LNCAP (cell line): ENCODE results near the gene PTGER3.

Experiments used
- TF ChIP-seq, protein P1 (sequence below): fragments of 450-650 bp; IDR thresholded peaks from 2 replicates; pipeline ENCODE4 v1.5.1; 2017; ENCODE audit warnings: mild to moderate bottlenecking

Gene PTGER3

GRCh38 chr1:71047635-71048607, at the start of gene PTGER3:
Gene PTGER3, minus strand, starts transcription at chr1:71047816. Its CDS starts 239 bp downstream, at chr1:71047577.
- TF ChIP-seq, protein P1, sequence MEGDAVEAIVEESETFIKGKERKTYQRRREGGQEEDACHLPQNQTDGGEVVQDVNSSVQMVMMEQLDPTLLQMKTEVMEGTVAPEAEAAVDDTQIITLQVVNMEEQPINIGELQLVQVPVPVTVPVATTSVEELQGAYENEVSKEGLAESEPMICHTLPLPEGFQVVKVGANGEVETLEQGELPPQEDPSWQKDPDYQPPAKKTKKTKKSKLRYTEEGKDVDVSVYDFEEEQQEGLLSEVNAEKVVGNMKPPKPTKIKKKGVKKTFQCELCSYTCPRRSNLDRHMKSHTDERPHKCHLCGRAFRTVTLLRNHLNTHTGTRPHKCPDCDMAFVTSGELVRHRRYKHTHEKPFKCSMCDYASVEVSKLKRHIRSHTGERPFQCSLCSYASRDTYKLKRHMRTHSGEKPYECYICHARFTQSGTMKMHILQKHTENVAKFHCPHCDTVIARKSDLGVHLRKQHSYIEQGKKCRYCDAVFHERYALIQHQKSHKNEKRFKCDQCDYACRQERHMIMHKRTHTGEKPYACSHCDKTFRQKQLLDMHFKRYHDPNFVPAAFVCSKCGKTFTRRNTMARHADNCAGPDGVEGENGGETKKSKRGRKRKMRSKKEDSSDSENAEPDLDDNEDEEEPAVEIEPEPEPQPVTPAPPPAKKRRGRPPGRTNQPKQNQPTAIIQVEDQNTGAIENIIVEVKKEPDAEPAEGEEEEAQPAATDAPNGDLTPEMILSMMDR, result no peak

DNA sequence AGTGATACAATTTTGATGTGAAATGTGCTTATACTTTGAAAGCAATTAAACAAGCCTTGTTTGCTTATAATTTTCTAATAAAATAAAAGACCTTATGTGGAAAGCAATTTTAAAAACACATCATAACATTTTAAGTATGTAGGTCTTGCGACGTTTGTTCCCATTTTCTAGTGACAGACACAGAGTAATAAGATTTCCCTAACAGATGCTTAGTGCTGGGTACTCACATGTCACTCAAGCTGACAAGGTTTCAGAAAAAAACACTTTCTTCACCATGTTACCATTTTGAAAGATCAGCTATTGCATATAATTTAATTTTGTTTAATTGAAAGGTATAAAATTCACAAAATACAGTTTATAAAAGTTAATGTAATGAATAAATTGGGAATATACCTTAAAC, 47.3 kb upstream of the PTGER3 start:
- TF ChIP-seq, protein P1, result no peak

GRCh38 chr1:71093938-71094337, 46.3 kb upstream of the PTGER3 start:
- TF ChIP-seq, protein P1, result peak; percentile 57

DNA sequence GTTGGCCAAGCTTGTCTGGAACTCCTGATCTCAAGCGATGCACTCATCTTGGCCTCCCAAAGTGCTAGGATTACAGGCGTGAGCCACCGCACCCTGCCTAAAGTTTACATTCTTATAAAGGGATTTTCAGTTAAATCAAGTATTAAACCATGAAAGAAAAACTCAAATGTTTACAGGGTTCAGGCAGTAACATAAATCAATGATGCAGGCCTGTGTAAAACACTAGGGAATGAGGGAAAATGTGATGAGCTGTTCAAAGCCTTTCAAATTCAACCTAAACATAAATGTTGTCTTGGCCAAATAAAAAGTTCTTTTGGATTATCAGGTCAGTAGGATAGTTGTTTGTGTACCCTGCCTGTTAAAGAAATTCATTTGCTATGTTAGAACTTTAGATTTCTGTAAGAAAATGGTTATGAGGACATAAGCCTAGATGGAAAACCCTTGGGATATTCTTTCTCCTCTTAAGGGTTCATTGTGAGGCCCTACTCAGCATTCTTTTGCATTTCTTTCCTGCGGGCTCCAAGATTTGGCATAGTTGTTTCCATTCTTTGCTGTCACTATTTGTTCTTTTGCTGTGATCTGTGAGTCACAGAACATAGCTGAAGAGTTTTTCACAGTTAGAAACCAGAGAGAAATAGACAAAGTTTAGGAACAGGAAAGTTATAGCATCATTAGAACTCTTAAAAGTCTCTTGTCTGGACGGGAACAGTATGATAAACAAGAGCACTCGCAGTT, 42.1 kb upstream of the PTGER3 start:
- TF ChIP-seq, protein P1, result no peak

- TF ChIP-seq, protein P1, result no peak
Measured at GRCh38 chr1:71088645-71089287, 41.1 kb upstream of the PTGER3 start.

DNA sequence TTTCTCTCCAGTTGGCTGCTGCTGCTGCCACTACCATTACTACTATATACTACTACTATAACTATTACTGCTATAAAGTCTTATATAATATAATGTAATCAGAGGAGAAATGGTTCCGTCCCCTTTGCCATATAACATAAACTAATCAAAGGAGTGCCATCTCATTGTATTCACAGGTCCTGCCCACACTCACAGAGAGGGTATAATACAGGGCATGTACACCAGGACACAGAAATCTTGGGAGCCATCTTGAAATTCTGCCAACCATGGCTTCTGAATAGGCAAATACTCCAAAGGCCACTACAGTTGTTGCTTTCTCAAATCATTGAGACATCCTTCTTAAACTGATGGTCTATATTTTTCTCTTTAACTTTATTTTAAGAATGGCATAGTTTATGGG, 40.1 kb upstream of the PTGER3 start:
- TF ChIP-seq, protein P1, result no peak

DNA sequence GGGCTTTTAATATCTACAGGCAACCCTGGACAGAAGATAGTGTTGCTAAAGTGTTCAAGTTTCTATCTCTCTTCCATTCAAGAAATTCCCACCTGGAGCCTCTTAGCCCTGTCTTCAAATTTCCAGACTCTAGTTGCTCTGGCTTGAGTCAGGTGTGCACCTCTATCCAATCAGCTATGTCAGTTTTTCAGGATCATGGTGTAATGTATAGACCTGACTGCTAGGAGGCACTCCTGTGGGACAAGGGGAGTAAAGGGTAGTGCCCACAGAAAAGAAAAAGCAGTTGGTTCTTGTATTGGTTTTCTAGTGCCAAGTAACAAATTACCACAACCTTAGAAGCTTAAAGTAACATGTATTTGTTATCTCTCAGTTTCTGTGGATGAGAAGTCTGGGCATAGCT, 39.4 kb upstream of the PTGER3 start:
- TF ChIP-seq, protein P1, result no peak
